Endothelial cell of umbilical vein (primary cell): ENCODE results near the gene ZNF446. TPM values are rescaled to one million over a fixed set of nuclear protein-coding genes. Genes with fewer than 3 reads are reported as not detected.

Experiments used
- BruUV-seq: library from RNA; stranded (reverse); fragments of 400-500 nt; replicated peaks from 2 replicates; lab custom pipeline; 2021; lab: Mats Ljungman, UMichigan
- CTCF ChIA-PET: fragments of 300-600, 350-600 bp; sonication (Branson Sonifier 250); formaldehyde crosslinking; loops from one replicate; lab custom pipeline; 2021; ENCODE audit warnings: antibody characterized with exemption, inconsistent platforms; lab: Charles Lee
- POLR2A ChIA-PET: fragments of 300-600, 350-600 bp; sonication (Branson Sonifier 250); formaldehyde crosslinking; loops from one replicate; lab custom pipeline; 2021; ENCODE audit warnings: antibody characterized with exemption, inconsistent platforms; lab: Charles Lee
- DNase-seq: peaks from one replicate; pipeline ENCODE4 v3.0.0-alpha.2; 2011; ENCODE audit warnings: low read depth, low spot score
- FAIRE-seq: peaks from 2 replicates; lab custom pipeline; 2011; peaks lifted over from hg19 to GRCh38; lab: Jason Lieb, UNC
- H2AFZ ChIP-seq: 2 replicates; pipeline ENCODE4 v1.6.0; 2012; ENCODE audit warnings: low read depth, low read length, control low read depth, inconsistent platforms
- H3K27ac ChIP-seq: 2 replicates; pipeline ENCODE4 v1.5.1; 2011; ENCODE audit warnings: low read depth, mild to moderate bottlenecking, control low read depth, low read length, moderate library complexity; ENCODE audit not compliant: insufficient read depth
- H3K27me3 ChIP-seq, 2 experiments: 2 replicates each; pipeline versions ENCODE4 v1.6.0 to v1.6.1; 2011; ENCODE audit warnings: low read length in 2 of 2, mixed read lengths in 1 of 2; ENCODE audit not compliant: control insufficient read depth in 2 of 2, insufficient read depth in 2 of 2
- H3K36me3 ChIP-seq, 2 experiments: 2 replicates in 1 of 2; 3 replicates in 1 of 2; pipeline ENCODE4 v1.5.1; 2011; ENCODE audit warnings: low read length in 2 of 2, mild to moderate bottlenecking in 1 of 2, moderate library complexity in 1 of 2; ENCODE audit not compliant: control insufficient read depth in 2 of 2, insufficient read depth in 2 of 2; ENCODE audit errors: extremely low read depth in 1 of 2
- H3K4me1 ChIP-seq: 3 replicates; pipeline ENCODE4 v1.5.1; 2011; ENCODE audit warnings: mild to moderate bottlenecking, low read length; ENCODE audit not compliant: control insufficient read depth, insufficient read depth; ENCODE audit errors: extremely low read depth
- H3K4me2 ChIP-seq: 2 replicates; pipeline ENCODE4 v1.6.1; 2011; ENCODE audit warnings: low read length, control low read depth, mixed read lengths; ENCODE audit not compliant: insufficient read depth
- H3K4me3 ChIP-seq, 3 experiments: fragments of 200-600 bp in 1 of 3; sonication (generic), shearing (Covaris generic) in 1 of 3; replicated peaks in 1 of 3; 2 replicates each; pipeline ENCODE4 v1.5.1; 2011 to 2016; ENCODE audit warnings: control low read depth in 3 of 3, low read length in 3 of 3, mild to moderate bottlenecking in 2 of 3, inconsistent platforms in 1 of 3, low read depth in 1 of 3, moderate library complexity in 1 of 3; ENCODE audit not compliant: insufficient read depth in 1 of 3
- H3K79me2 ChIP-seq: 2 replicates; pipeline ENCODE4 v1.6.0; 2012; ENCODE audit warnings: low read length, inconsistent platforms; ENCODE audit not compliant: control insufficient read depth, insufficient read depth
- H3K9ac ChIP-seq: replicated peaks from 2 replicates; pipeline ENCODE3; 2011; ENCODE audit warnings: low read length, control low read depth; ENCODE audit not compliant: insufficient read depth; ENCODE audit errors: extremely low read depth
- H3K9me1 ChIP-seq: replicated peaks from 3 replicates; pipeline ENCODE4 v1.6.0; 2011; ENCODE audit warnings: mild to moderate bottlenecking, low read length; ENCODE audit not compliant: control insufficient read depth, insufficient read depth; ENCODE audit errors: extremely low read depth
- H3K9me3 ChIP-seq: replicated peaks from 2 replicates; pipeline ENCODE4 v1.5.1; 2012; ENCODE audit warnings: low read length, inconsistent platforms; ENCODE audit not compliant: control insufficient read depth, insufficient read depth
- H4K20me1 ChIP-seq: replicated peaks from 2 replicates; pipeline ENCODE3; 2011; ENCODE audit warnings: mild to moderate bottlenecking, low read length; ENCODE audit not compliant: control insufficient read depth, insufficient read depth; ENCODE audit errors: extremely low read depth
- EZH2 ChIP-seq: IDR thresholded peaks from 2 replicates; pipeline ENCODE4 v1.6.1; 2012; ENCODE audit warnings: borderline replicate concordance, low read depth, mild to moderate bottlenecking, moderate library complexity, low read length, inconsistent platforms; ENCODE audit not compliant: severe bottlenecking
- FOS ChIP-seq: IDR thresholded peaks from 2 replicates; pipeline ENCODE4 v1.6.1; 2011; ENCODE audit warnings: mild to moderate bottlenecking, low read length, moderate library complexity, borderline replicate concordance; ENCODE audit not compliant: insufficient read depth
- GATA2 ChIP-seq: IDR thresholded peaks from 2 replicates; pipeline ENCODE4 v1.7.0; 2011; ENCODE audit warnings: low read depth, mild to moderate bottlenecking, moderate library complexity, mixed read lengths, low read length; ENCODE audit not compliant: insufficient read length, insufficient read depth
- JUN ChIP-seq: IDR thresholded peaks from 2 replicates; pipeline ENCODE4 v1.6.1; 2011; ENCODE audit warnings: borderline replicate concordance, low read depth; ENCODE audit not compliant: insufficient read length, insufficient read depth
- MYC ChIP-seq: IDR thresholded peaks from one replicate; pipeline ENCODE4 v1.6.1; 2011; ENCODE audit warnings: mild to moderate bottlenecking, low read depth, low read length
- POLR2A ChIP-seq: IDR thresholded peaks from 2 replicates; pipeline ENCODE4 v1.6.1; 2012; ENCODE audit warnings: low read depth, mild to moderate bottlenecking, control low read depth, low read length
- POLR2AphosphoS5 ChIP-seq: IDR thresholded peaks from 2 replicates; pipeline ENCODE4 v1.6.1; 2012; ENCODE audit warnings: low read depth, mild to moderate bottlenecking, control low read depth, low read length, moderate library complexity; ENCODE audit not compliant: insufficient read depth
- dilution Hi-C: fragments of 300-500 bp; cut with MboI; formaldehyde crosslinking; loops from one replicate; pipeline ENCODE4 v1.15.0; 2019; ENCODE audit warnings: low sequenced_read_pairs; ENCODE audit not compliant: extremely low pct_ligation_motif_present
- intact Hi-C: fragments of 100-400 bp; cut with micrococcal nuclease; formaldehyde crosslinking; loops from one replicate; pipeline ENCODE4 v1.10.0; 2022
- polyA plus RNA-seq, 4 experiments: library from polyadenylated mRNA; depleted of rRNA in 3 of 4; stranded (reverse) in 3 of 4; unstranded in 1 of 4; fragments of >200 nt; gene quantifications; 2 replicates each; pipeline versions ENCODE4 v1.2.1 to v1.2.3, GENCODE V29; 2011 to 2012; ENCODE audit warnings: missing spikeins in 1 of 4
- total RNA-seq: library from RNA; stranded (reverse); gene quantifications from 2 replicates; pipeline ENCODE4 v1.2.3, GENCODE V29; 2021
- TF ChIP-seq, protein P1 (sequence below), 2 donors: IDR thresholded peaks; 1 replicate in 1 of 2; 2 replicates in 1 of 2; pipeline ENCODE4 v1.5.1; 2011; ENCODE audit warnings: low read length in 2 of 2, mild to moderate bottlenecking in 2 of 2, moderate library complexity in 2 of 2, control low read depth in 1 of 2, inconsistent platforms in 1 of 2, low read depth in 1 of 2; ENCODE audit not compliant: insufficient read depth in 1 of 2; ENCODE audit errors: extremely low read depth in 1 of 2
- TF ChIP-seq, protein P2 (sequence below): IDR thresholded peaks from 2 replicates; pipeline ENCODE4 v1.6.1; 2011; ENCODE audit not compliant: insufficient read depth, insufficient read length

Gene ZNF446
- total and polyA plus RNA-seq, 2 donors (not counting 3 experiments of a cell fraction or from before 2014, with no cell fraction given), result 7.0 to 8.3 TPM

- FAIRE-seq (no peak), DNase-seq (no peak)
- POLR2A ChIA-PET, result no interaction called here
- Histone ChIP-seq H3K79me2 (no peaks in the 10 kb centered on the region), H3K27me3 (no peaks in the 10 kb centered on the region), H3K4me2 (no peak overlapping the region), H3K27ac (no peak overlapping the region), H3K36me3 (no peaks in the 10 kb centered on the region), H3K9me3 (no peaks in the 10 kb centered on the region), H4K20me1 (no peaks in the 10 kb centered on the region), H3K9ac (no peak overlapping the region), H3K4me3 (no peak overlapping the region), H3K9me1 (no peaks in the 10 kb centered on the region), H3K4me1 (no peaks in the 10 kb centered on the region), H2AFZ (no peak overlapping the region)
- intact Hi-C loops, result no loop called here
- dilution Hi-C loops, result no loop called here
- CTCF ChIA-PET, result no interaction called here
- BruUV-seq, result no TSS peak
- TF ChIP-seq MYC (no peak), FOS (no peak), JUN (no peak), POLR2A (no peak), EZH2 (no peak), GATA2 (no peak), POLR2AphosphoS5 (no peak)
- TF ChIP-seq, protein P1, sequence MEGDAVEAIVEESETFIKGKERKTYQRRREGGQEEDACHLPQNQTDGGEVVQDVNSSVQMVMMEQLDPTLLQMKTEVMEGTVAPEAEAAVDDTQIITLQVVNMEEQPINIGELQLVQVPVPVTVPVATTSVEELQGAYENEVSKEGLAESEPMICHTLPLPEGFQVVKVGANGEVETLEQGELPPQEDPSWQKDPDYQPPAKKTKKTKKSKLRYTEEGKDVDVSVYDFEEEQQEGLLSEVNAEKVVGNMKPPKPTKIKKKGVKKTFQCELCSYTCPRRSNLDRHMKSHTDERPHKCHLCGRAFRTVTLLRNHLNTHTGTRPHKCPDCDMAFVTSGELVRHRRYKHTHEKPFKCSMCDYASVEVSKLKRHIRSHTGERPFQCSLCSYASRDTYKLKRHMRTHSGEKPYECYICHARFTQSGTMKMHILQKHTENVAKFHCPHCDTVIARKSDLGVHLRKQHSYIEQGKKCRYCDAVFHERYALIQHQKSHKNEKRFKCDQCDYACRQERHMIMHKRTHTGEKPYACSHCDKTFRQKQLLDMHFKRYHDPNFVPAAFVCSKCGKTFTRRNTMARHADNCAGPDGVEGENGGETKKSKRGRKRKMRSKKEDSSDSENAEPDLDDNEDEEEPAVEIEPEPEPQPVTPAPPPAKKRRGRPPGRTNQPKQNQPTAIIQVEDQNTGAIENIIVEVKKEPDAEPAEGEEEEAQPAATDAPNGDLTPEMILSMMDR (IDR thresholded peaks at IDR 0.05; ENCODE audit: extremely low read depth in 1 of 2, insufficient read depth in 1 of 2, low read depth in 1 of 2, low read length in 2 of 2), result no peak
- TF ChIP-seq, protein P2, sequence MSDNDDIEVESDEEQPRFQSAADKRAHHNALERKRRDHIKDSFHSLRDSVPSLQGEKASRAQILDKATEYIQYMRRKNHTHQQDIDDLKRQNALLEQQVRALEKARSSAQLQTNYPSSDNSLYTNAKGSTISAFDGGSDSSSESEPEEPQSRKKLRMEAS, result no peak
These were observed 16.1 kb downstream of the ZNF446 start for GRCh38 chr19:58492265-58492664.
